AG04449 (cell line): ENCODE measurements around the gene CACNA2D1.

Experiments
- CTCF ChIA-PET: fragments of 350-600 bp; formaldehyde crosslinking; extraction: SDS; loops from one replicate; lab custom pipeline; 2021; ENCODE audit warnings: antibody characterized with exemption; lab: Yijun Ruan, JAX
- POLR2A ChIA-PET: fragments of 400-600, 350-600 bp; formaldehyde crosslinking; extraction: SDS; loops from one replicate; lab custom pipeline; 2020; ENCODE audit warnings: antibody characterized with exemption, inconsistent platforms; lab: Yijun Ruan, JAX
- DNase-seq: peaks from one replicate; pipeline ENCODE4 v3.0.0-alpha.2; 2010; ENCODE audit warnings: low read depth, low spot score
- H3K4me3 ChIP-seq: 2 replicates; pipeline ENCODE4 v1.5.1; 2011; ENCODE audit warnings: low read depth, mild to moderate bottlenecking, control low read depth, low read length
- CTCF ChIP-seq: IDR thresholded peaks from one replicate; pipeline ENCODE4 v1.5.1; 2011; ENCODE audit warnings: mild to moderate bottlenecking, moderate library complexity, low read length, control low read depth, inconsistent platforms; ENCODE audit not compliant: insufficient read depth; ENCODE audit errors: missing control alignments

CACNA2D1 gene

GRCh38 chr7:82313269-82313668, 130.3 kb downstream of the CACNA2D1 start:
- DNase-seq: no peak
- no peak overlapping the region for H3K4me3 ChIP-seq
- TF ChIP-seq CTCF: no peak
- POLR2A ChIA-PET: no interaction called here
- CTCF ChIA-PET: no interaction called here

GRCh38 chr7:82312646-82313045, 130.9 kb downstream of the CACNA2D1 start:
- CTCF ChIA-PET: no interaction called here
- no peak overlapping the region for H3K4me3 ChIP-seq
- no peak for DNase-seq
- TF ChIP-seq CTCF: no peak
- POLR2A ChIA-PET: interaction anchor here (0.7 kb wide), 1 partner anchor 191 kb away, joined by 3 read pairs; no protein-coding TSS in a partner anchor

- DNase-seq: no peak
- ChIA-PET CTCF (no interaction called here), POLR2A (no interaction called here)
- TF ChIP-seq CTCF: no peak
- H3K4me3 ChIP-seq: no peak overlapping the region
These were observed 138.1 kb downstream of the CACNA2D1 start for GRCh38 chr7:82305347-82306005.

- no peak for TF ChIP-seq CTCF
- CTCF ChIA-PET: no interaction called here
- H3K4me3 ChIP-seq: no peak overlapping the region
- POLR2A ChIA-PET: no interaction called here
- DNase-seq: no peak
These were observed 148.7 kb downstream of the CACNA2D1 start for GRCh38 chr7:82294865-82295264.

- CTCF ChIA-PET: no interaction called here
- TF ChIP-seq CTCF: no peak
- no peak for DNase-seq
- POLR2A ChIA-PET: no interaction called here
- H3K4me3 ChIP-seq: no peak overlapping the region
These were observed 149.2 kb downstream of the CACNA2D1 start for GRCh38 chr7:82294382-82294784.

- TF ChIP-seq CTCF: no peak
- ChIA-PET CTCF (no interaction called here), POLR2A (no interaction called here)
- no peak overlapping the region for H3K4me3 ChIP-seq
- no peak for DNase-seq
These were observed 150.1 kb downstream of the CACNA2D1 start for GRCh38 chr7:82293467-82293866.
